LNCAP (cell line): ENCODE results near the gene TMEM131.

Experiments used
- TF ChIP-seq, protein P1 (sequence below): fragments of 450-650 bp; IDR thresholded peaks from 2 replicates; pipeline ENCODE4 v1.5.1; 2017; ENCODE audit warnings: mild to moderate bottlenecking

Gene TMEM131

DNA sequence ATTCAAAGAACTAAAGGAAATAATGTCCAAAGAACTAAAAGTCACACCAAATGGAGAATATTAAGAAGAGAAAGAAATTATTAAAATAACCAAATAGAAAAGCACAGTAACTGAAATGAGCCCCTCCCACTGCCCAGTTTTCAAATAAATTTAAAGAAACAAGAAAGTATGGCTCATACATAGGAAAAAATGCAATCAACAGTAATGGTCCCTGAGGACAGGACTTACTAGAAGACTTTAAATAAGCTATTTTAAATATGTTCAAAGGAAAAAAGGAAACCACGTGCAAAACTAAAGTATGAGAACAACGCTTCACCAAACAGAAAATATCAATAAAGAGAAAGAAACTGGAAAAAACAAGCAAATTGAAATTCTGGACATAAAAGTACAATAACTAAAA lies 58.9 kb downstream of the TMEM131 start:
- TF ChIP-seq, protein P1, sequence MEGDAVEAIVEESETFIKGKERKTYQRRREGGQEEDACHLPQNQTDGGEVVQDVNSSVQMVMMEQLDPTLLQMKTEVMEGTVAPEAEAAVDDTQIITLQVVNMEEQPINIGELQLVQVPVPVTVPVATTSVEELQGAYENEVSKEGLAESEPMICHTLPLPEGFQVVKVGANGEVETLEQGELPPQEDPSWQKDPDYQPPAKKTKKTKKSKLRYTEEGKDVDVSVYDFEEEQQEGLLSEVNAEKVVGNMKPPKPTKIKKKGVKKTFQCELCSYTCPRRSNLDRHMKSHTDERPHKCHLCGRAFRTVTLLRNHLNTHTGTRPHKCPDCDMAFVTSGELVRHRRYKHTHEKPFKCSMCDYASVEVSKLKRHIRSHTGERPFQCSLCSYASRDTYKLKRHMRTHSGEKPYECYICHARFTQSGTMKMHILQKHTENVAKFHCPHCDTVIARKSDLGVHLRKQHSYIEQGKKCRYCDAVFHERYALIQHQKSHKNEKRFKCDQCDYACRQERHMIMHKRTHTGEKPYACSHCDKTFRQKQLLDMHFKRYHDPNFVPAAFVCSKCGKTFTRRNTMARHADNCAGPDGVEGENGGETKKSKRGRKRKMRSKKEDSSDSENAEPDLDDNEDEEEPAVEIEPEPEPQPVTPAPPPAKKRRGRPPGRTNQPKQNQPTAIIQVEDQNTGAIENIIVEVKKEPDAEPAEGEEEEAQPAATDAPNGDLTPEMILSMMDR = no peak

DNA sequence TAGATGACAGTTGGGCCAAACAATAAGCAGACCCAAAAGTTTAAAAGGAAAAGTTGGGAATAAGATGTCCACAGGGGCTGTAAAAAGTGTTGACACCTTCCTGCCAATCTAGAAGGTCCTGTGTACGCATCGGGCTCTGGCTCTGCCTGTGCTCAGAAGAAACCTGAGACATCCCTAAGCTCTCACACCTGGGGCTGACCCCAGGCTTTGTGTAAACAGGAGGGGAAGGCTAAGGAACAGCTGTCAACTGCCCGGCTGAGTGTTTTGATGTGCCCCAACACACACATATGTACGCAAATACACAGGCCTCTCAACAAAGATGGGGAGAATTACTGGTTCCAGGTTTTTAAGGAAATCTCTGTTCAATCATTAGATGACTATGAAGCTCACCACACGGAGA lies 59.5 kb downstream of the TMEM131 start:
- TF ChIP-seq, protein P1 = no peak

DNA sequence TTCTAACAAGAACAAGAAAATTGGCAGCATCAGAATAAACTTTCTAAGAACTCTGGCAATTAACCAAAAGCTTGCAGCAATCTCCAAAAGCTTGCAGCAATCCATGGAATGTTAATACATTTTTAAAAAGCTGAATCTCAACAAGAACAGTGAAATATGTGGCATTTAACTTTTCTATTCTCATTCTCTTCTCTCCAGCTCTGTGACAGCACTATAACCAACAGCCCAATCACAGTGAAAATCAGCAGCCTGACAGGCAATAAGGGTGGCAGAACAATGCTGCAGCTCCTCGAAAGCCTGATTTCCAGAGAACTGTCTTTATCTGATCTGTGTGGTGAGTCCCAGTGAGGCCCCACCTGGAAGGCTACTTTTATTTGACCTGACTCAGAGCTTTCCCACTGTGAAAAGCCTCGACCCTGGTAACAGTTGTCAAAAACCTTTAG lies 60.0 kb downstream of the TMEM131 start:
- TF ChIP-seq, protein P1 = no peak

GRCh38 chr2:97932975-97933662 lies 62.6 kb downstream of the TMEM131 start:
- TF ChIP-seq, protein P1 = no peak

- TF ChIP-seq, protein P1 = no peak
Observed at GRCh38 chr2:97931858-97932225, 63.9 kb downstream of the TMEM131 start.

DNA sequence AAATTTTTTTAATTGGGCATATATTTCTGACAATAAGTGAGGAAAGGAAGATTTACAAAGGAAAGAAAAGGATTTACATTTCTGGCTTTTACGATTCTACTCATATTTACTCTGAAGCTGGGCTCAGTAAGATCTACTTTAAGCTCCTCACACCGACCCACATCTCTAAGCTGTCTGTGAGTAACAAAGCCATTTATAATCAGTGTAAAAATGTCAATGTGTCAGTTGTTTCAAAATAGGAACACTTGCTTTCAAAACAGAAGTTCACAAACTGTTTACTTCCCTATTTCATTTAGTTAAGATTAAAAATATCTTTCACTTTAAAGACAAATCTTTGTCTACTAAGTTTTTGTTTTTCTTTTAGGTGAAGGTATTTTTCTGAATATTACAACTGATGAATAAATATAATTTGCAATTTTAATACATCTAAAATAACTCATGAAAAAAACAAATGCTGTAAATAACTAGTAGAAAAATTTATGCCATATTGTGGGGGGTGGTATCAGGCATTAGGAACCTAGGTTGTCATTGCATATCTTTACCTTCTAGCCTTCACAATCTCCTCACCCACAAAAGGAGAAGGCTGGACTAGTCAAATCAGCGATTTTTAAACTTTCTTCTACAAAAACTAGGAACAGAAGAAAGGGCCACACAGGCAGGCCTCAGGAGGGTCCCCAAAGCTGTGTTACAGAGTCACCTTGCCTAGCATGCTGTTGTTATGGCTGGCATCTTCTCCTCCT lies 64.5 kb downstream of the TMEM131 start:
- TF ChIP-seq, protein P1 = no peak

GRCh38 chr2:97928591-97928990 lies 67.2 kb downstream of the TMEM131 start:
- TF ChIP-seq, protein P1 = no peak
